Breast epithelium (tissue), 4 donors: ENCODE data around the gene KDM4B. TPM values are rescaled to one million over a fixed set of nuclear protein-coding genes. Genes with fewer than 3 reads are reported as not detected.

ENCODE experiments used
- DNase-seq, 2 donors: peaks; one replicate each; pipeline ENCODE4 v3.0.0-alpha.2; 2019; ENCODE audit warnings: low spot score in 2 of 2
- H3K27ac ChIP-seq, 2 donors: fragments of 200-600 bp; sonication (generic) in 1 of 2; one replicate each; pipeline ENCODE4 v1.5.1; 2016 to 2019; ENCODE audit warnings: mild to moderate bottlenecking in 1 of 2
- H3K27me3 ChIP-seq, 2 donors: fragments of 200-600 bp; sonication (generic) in 1 of 2; one replicate each; pipeline versions ENCODE4 v1.5.1 to v1.6.0; 2017 to 2019; ENCODE audit warnings: control low read depth in 1 of 2, mild to moderate bottlenecking in 1 of 2
- H3K36me3 ChIP-seq: fragments of 200-600 bp; one replicate; pipeline ENCODE4 v1.5.1; 2019
- H3K4me1 ChIP-seq, 2 donors: fragments of 200-600 bp; sonication (generic); one replicate each; pipeline ENCODE4 v1.5.1; 2016 to 2019; ENCODE audit warnings: control low read depth in 1 of 2
- H3K4me3 ChIP-seq, 3 donors: fragments of 200-600 bp; sonication (generic); 1 replicate in 2 of 3; 2 replicates in 1 of 3; pipeline ENCODE4 v1.5.1; 2016 to 2019; ENCODE audit warnings: mild to moderate bottlenecking in 3 of 3, moderate library complexity in 2 of 3
- H3K9me3 ChIP-seq, 2 donors: fragments of 200-600 bp; sonication (generic) in 1 of 2; one replicate each; pipeline ENCODE4 v1.5.1; 2016 to 2019; ENCODE audit warnings: control low read depth in 1 of 2
- POLR2A ChIP-seq: fragments of 450-650 bp; IDR thresholded peaks from one replicate; pipeline ENCODE4 v1.6.1; 2016; ENCODE audit warnings: antibody characterized with exemption, mild to moderate bottlenecking, moderate library complexity
- POLR2AphosphoS5 ChIP-seq, 3 donors: sonication (generic); formaldehyde crosslinking; IDR thresholded peaks; one replicate each; pipeline ENCODE4 v1.6.1; 2017; ENCODE audit warnings: antibody characterized with exemption in 3 of 3
- intact Hi-C: fragments of 100-400 bp; cut with DNase I; formaldehyde crosslinking; loops from one replicate; pipeline ENCODE4 v1.15.1; 2023; ENCODE audit warnings: low total_unique reads
- total RNA-seq, 3 donors: library from RNA; depleted of rRNA; stranded (reverse); fragments of >200 nt; gene quantifications; one replicate each; pipeline ENCODE4 v1.1.0, GENCODE V29; 2016
- TF ChIP-seq, protein P1 (sequence below), 3 donors: fragments of 450-650 bp; IDR thresholded peaks; one replicate each; pipeline ENCODE4 v1.5.1; 2016 to 2017; ENCODE audit warnings: antibody characterized with exemption in 3 of 3, mild to moderate bottlenecking in 3 of 3, moderate library complexity in 3 of 3

KDM4B gene
- total RNA-seq = 10 to 100 TPM; 25.0 to 55.3 (median 40.3) TPM

DNA sequence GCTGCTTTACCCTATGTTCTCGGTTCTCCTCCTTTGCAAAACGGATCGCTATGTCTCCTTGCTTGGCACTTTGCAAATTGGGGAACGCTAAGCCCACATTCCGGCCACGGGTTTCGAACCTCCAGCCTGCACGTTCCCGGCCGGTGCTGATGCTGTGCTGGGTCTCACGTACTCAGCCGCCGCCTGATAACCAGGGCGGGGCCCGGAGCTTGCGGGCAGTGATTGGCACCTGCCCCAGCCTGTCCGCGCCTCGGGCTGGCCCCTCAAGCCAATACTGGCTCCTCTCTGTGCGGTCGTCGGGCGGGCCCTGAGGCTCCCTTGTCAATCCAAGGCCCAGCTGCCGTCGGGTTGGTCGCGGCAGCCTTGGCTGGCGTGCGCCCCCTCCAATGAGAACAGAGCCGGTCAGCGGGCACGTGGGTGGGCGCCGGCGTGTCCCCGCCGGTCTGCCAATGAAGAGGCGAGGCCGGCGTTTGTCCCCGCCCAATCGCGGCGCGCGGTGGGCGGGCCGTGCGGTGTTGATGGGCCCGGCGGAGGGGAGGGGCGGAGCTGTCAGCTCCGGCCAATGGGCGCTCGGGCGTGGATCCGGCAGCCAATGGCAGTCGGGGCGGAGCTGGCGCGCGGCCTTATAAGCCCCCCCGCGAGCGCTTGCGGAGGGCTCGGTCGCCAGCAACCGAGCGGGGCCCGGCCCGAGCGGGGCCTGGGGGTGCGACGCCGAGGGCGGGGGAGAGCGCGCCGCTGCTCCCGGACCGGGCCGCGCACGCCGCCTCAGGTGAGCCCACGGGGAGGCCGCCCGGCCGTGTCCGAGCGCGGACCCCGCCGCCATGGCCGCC is at the start of gene KDM4B:
Gene KDM4B (plus strand): TSS at position 652 of the 830 bp plus-strand sequence. CDS start 63,778 bp downstream, outside the sequence.
- intact Hi-C loops = no loop called here
- Histone ChIP-seq H3K27ac (peak within 1 kb of the TSS; percentile 81 to 91), H3K27me3 (no peaks in the 10 kb centered on the region), H3K4me1 (peaks cover 3 to 21% of the 10 kb centered on the region in 2 donors), H3K36me3 (no peaks in the 10 kb centered on the region), H3K4me3 (peak within 1 kb of the TSS; percentile 67 to 78 (median 75)), H3K9me3 (no peaks in the 10 kb centered on the region)
- peak; percentile 99 to 100 for DNase-seq
- no peak for TF ChIP-seq POLR2A
- peak; percentile 64 to 84 (median 67) for TF ChIP-seq POLR2AphosphoS5 (IDR thresholded peaks at IDR 0.05)

DNA sequence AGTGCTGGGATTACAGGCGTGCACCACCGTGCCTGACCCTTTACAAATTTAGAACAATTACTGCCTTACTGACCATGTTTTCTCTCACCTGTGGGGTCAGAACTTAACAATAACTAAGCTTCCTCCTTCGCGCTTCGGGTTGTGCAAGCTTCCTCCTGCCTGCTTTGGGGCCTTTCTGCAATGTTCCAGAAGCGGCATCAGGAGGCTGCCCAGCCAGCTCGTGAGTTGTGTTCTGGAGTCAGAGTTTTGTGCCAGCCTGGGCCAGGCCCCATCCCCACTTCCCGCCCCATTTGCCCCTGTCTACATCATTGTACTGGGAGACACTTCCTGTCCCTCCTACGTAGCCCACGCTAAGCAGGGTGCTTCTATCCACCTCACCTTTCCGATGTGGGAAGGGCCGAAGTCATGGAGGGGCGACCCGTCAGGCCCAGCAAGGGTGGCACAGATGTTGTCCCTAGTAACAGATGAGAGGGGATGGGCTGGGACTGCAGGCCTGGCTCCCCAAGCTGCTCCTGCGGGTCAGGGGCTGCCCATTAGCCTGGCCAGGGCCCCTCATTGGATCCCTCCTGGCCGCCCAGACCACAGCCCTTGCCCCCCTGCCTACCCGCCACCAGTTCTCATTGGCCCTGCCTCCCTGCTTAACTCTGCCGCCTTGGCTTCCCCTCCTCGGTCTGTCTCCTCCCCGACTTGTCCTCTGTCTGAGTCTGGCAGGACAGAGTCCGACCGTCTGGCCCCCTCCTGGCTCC is 46.2 kb upstream of the KDM4B start:
- intact Hi-C loops = no loop called here
- no peak overlapping the region for H3K4me3 ChIP-seq
- TF ChIP-seq, protein P1, sequence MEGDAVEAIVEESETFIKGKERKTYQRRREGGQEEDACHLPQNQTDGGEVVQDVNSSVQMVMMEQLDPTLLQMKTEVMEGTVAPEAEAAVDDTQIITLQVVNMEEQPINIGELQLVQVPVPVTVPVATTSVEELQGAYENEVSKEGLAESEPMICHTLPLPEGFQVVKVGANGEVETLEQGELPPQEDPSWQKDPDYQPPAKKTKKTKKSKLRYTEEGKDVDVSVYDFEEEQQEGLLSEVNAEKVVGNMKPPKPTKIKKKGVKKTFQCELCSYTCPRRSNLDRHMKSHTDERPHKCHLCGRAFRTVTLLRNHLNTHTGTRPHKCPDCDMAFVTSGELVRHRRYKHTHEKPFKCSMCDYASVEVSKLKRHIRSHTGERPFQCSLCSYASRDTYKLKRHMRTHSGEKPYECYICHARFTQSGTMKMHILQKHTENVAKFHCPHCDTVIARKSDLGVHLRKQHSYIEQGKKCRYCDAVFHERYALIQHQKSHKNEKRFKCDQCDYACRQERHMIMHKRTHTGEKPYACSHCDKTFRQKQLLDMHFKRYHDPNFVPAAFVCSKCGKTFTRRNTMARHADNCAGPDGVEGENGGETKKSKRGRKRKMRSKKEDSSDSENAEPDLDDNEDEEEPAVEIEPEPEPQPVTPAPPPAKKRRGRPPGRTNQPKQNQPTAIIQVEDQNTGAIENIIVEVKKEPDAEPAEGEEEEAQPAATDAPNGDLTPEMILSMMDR (IDR thresholded peaks at IDR 0.05) = no peak
- TF ChIP-seq POLR2A = no peak
- TF ChIP-seq POLR2AphosphoS5 (IDR thresholded peaks at IDR 0.05) = no peak
- H3K9me3 ChIP-seq = no peaks in the 10 kb centered on the region
- H3K27ac ChIP-seq = no peak overlapping the region
- H3K27me3 ChIP-seq = no peaks in the 10 kb centered on the region
- H3K4me1 ChIP-seq = no peaks in the 10 kb centered on the region
- no peak for DNase-seq
- H3K36me3 ChIP-seq = no peaks in the 10 kb centered on the region

DNA sequence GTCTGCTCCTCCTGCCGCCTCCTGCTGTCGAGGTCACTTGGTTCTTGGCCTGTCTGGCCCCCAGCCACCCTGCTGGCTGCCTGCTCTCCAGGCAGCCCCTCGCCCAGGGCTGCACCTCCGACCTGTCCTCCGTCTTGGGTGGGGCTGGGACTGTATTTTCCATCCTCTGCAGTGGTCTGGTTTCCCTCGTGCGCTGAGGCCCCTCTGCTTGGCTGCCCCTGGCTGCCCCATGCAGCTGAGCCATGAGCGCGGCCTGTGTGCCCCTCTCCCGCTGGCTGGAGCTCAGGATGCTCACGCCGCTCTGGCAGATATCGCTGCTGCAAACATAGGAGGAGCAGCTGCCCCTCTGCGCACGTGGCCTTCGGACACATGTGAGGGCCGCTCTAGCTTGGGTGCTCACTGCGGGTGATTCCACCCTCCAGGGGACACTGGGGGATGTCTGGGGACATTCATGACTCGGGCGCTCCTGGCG is 45.6 kb upstream of the KDM4B start:
- H3K4me1 ChIP-seq = no peaks in the 10 kb centered on the region
- intact Hi-C loops = no loop called here
- H3K9me3 ChIP-seq = no peaks in the 10 kb centered on the region
- H3K27me3 ChIP-seq = no peaks in the 10 kb centered on the region
- no peak overlapping the region for H3K4me3 ChIP-seq
- TF ChIP-seq POLR2A = no peak
- H3K27ac ChIP-seq = no peak overlapping the region
- DNase-seq = no peak
- H3K36me3 ChIP-seq = no peaks in the 10 kb centered on the region

DNA sequence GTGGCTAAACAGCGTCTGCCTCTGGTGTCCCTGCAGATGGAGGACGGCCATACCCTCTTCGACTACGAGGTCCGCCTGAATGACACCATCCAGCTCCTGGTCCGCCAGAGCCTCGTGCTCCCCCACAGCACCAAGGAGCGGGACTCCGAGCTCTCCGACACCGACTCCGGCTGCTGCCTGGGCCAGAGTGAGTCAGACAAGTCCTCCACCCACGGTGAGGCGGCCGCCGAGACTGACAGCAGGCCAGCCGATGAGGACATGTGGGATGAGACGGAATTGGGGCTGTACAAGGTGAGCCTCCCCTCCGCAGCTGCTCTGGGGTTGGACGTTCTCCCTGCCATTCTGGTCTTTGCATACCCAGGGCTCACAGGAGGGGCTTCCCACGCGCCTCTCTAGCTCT is 39.7 kb upstream of the KDM4B start:
- DNase-seq = no peak
- Histone ChIP-seq H3K27me3 (no peaks in the 10 kb centered on the region), H3K27ac (no peak overlapping the region), H3K9me3 (no peaks in the 10 kb centered on the region), H3K4me3 (no peak overlapping the region), H3K4me1 (no peaks in the 10 kb centered on the region), H3K36me3 (no peaks in the 10 kb centered on the region)
- TF ChIP-seq POLR2AphosphoS5 (IDR thresholded peaks at IDR 0.05) = no peak
- TF ChIP-seq, protein P1 (IDR thresholded peaks at IDR 0.05) = no peak
- no peak for TF ChIP-seq POLR2A
- intact Hi-C loops = no loop called here

DNA sequence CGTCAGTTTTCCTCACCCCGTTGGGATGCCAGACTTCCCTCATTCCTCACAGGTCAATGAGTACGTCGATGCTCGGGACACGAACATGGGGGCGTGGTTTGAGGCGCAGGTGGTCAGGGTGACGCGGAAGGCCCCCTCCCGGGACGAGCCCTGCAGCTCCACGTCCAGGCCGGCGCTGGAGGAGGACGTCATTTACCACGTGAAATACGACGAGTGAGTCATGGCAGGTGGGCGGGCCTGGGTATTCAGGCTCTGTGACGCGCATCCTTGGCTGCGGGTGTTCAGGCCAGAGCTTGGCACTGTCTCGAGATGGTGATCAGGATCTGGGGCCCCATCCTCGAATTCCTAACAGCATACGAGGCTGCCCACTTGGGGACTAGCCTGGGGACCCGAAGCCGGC is 38.2 kb upstream of the KDM4B start:
- Histone ChIP-seq H3K4me3 (no peak overlapping the region), H3K27ac (no peak overlapping the region), H3K36me3 (no peaks in the 10 kb centered on the region), H3K27me3 (no peaks in the 10 kb centered on the region), H3K4me1 (no peaks in the 10 kb centered on the region), H3K9me3 (no peaks in the 10 kb centered on the region)
- intact Hi-C loops = no loop called here
- no peak for DNase-seq
- no peak for TF ChIP-seq POLR2A
- TF ChIP-seq POLR2AphosphoS5 (IDR thresholded peaks at IDR 0.05) = no peak
- TF ChIP-seq, protein P1 (IDR thresholded peaks at IDR 0.05) = no peak

DNA sequence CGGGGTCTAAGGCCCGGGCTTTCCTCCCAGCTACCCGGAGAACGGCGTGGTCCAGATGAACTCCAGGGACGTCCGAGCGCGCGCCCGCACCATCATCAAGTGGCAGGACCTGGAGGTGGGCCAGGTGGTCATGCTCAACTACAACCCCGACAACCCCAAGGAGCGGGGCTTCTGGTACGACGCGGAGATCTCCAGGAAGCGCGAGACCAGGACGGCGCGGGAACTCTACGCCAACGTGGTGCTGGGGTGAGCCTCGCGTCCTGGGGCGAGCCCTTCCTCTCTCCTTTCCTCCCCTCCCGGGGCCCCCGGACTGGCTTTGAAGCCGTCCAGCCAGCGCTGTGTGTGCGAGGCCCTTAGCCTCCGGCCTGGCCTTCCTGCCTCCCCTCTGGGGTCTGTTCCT is 36.2 kb upstream of the KDM4B start:
- H3K36me3 ChIP-seq = no peaks in the 10 kb centered on the region
- no peak for DNase-seq
- no peaks in the 10 kb centered on the region for H3K4me1 ChIP-seq
- intact Hi-C loops = no loop called here
- H3K27ac ChIP-seq = no peak overlapping the region
- no peak overlapping the region for H3K4me3 ChIP-seq
- H3K9me3 ChIP-seq = no peaks in the 10 kb centered on the region
- TF ChIP-seq, protein P1 (IDR thresholded peaks at IDR 0.05) = no peak
- TF ChIP-seq POLR2AphosphoS5 (IDR thresholded peaks at IDR 0.05) (no peak), POLR2A (no peak)
- no peaks in the 10 kb centered on the region for H3K27me3 ChIP-seq
